Upper lobe of left lung (tissue), 4 donors: ENCODE measurements around the gene APOL2.

Experiments
- CTCF ChIP-seq, 6 experiments: fragments of 450-650 bp in 4 of 6; fragments of 200-600 bp in 2 of 6; sonication (generic) in 2 of 6; IDR thresholded peaks; one replicate each; pipeline ENCODE4 v1.5.1; 2016 to 2019; ENCODE audit warnings: antibody characterized with exemption in 6 of 6
- POLR2A ChIP-seq, 4 donors: fragments of 450-650 bp; IDR thresholded peaks; one replicate each; pipeline ENCODE4 v1.5.1; 2016 to 2017; ENCODE audit warnings: antibody characterized with exemption in 4 of 4, mild to moderate bottlenecking in 2 of 4

- no peak for TF ChIP-seq CTCF (IDR thresholded peaks at IDR 0.05)
- no peak for TF ChIP-seq POLR2A (IDR thresholded peaks at IDR 0.05)
Observed at GRCh38 chr22:36193577-36193976, 45.8 kb downstream of the APOL2 start.
